ENCODE measurements around the gene RGP1.

RGP1 gene

GRCh38 chr9:35763803-35764202 lies 14.7 kb downstream of the RGP1 start:
- Histone ChIP-seq H3K79me2 (ENCODE audit: low read length) (peaks cover 15% of the 10 kb centered on the region), H3K9me3 (ENCODE audit: insufficient read depth, low read length) (no peaks in the 10 kb centered on the region), H3K36me3 (replicated peaks; ENCODE audit: low read depth, low read length) (peaks cover 7% of the 10 kb centered on the region), H3K4me3 (ENCODE audit: low read length) (no peak overlapping the region), H3K9ac (ENCODE audit: low read length) (no peak overlapping the region), H3K4me2 (ENCODE audit: low read length) (no peak overlapping the region), H3K27ac (ENCODE audit: low read length) (no peak overlapping the region), H4K20me1 (ENCODE audit: insufficient read depth, low read length) (no peaks in the 10 kb centered on the region), H2AFZ (ENCODE audit: low read depth, low read length) (no peak overlapping the region), H3K27me3 (ENCODE audit: low read depth, low read length) (no peaks in the 10 kb centered on the region), H3K4me1 (ENCODE audit: low read length) (peaks cover 20% of the 10 kb centered on the region)
- TF ChIP-seq EZH2phosphoT487 (IDR thresholded peaks at IDR 0.05; ENCODE audit: low read depth): no peak
- TF ChIP-seq, protein P1, sequence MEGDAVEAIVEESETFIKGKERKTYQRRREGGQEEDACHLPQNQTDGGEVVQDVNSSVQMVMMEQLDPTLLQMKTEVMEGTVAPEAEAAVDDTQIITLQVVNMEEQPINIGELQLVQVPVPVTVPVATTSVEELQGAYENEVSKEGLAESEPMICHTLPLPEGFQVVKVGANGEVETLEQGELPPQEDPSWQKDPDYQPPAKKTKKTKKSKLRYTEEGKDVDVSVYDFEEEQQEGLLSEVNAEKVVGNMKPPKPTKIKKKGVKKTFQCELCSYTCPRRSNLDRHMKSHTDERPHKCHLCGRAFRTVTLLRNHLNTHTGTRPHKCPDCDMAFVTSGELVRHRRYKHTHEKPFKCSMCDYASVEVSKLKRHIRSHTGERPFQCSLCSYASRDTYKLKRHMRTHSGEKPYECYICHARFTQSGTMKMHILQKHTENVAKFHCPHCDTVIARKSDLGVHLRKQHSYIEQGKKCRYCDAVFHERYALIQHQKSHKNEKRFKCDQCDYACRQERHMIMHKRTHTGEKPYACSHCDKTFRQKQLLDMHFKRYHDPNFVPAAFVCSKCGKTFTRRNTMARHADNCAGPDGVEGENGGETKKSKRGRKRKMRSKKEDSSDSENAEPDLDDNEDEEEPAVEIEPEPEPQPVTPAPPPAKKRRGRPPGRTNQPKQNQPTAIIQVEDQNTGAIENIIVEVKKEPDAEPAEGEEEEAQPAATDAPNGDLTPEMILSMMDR (IDR thresholded peaks at IDR 0.05; ENCODE audit: low read depth, low read length): no peak

DNA sequence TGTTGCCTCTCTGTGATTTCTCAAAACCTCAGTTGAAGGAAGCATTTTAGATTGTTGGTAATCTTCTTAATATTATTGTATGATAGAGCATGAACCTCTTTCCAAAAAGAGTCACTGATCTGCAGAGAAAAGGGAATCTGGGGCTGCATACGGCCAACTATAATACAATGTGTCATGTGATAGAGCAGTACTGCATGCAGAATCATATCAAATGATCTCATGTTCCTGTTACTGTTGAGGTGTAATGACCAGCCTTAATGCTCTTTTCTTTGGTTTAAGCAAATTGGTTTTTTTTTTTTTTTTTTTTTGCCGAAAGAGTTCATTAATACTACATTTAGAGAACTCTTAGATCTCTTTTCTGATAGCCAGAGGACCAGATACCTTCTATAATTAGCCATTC lies 17.9 kb downstream of the RGP1 start:
- Histone ChIP-seq H3K9me3 (ENCODE audit: insufficient read depth, low read length) (no peaks in the 10 kb centered on the region), H3K27me3 (ENCODE audit: low read depth, low read length) (no peaks in the 10 kb centered on the region), H3K4me1 (ENCODE audit: low read length) (peaks cover 7% of the 10 kb centered on the region; the same call in 1 of the 2 replicates), H4K20me1 (ENCODE audit: insufficient read depth, low read length) (no peaks in the 10 kb centered on the region), H3K4me3 (ENCODE audit: low read length) (no peak overlapping the region), H2AFZ (ENCODE audit: low read depth, low read length) (no peak overlapping the region), H3K79me2 (ENCODE audit: low read length) (no peaks in the 10 kb centered on the region), H3K9ac (ENCODE audit: low read length) (no peak overlapping the region), H3K27ac (ENCODE audit: low read length) (no peak overlapping the region), H3K4me2 (ENCODE audit: low read length) (no peak overlapping the region), H3K36me3 (replicated peaks; ENCODE audit: low read depth, low read length) (no peaks in the 10 kb centered on the region)
- TF ChIP-seq, protein P1 (IDR thresholded peaks at IDR 0.05; ENCODE audit: low read depth, low read length): no peak
- TF ChIP-seq EZH2phosphoT487 (IDR thresholded peaks at IDR 0.05; ENCODE audit: low read depth): no peak

DNA sequence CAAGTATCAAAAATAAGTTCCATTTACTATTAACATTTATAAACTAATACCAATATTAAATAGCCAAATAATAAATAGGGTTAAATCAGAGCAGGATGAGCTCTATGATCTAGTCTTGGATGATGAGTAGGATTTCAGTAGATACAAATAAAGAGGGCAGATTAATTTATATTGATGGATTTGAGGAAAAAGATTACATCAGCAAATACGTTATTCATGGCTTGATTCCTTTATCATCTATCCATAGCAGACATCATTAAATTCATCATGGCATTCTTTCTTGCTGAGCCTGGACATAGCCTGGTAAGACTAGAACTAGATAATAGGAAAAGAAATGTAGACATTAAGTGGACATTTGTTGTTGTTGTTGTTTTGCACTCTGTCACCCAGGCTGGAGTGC lies 18.4 kb downstream of the RGP1 start:
- H3K4me2 ChIP-seq (ENCODE audit: low read length): no peak overlapping the region
- TF ChIP-seq, protein P1 (IDR thresholded peaks at IDR 0.05; ENCODE audit: low read depth, low read length): no peak
- TF ChIP-seq EZH2phosphoT487 (IDR thresholded peaks at IDR 0.05; ENCODE audit: low read depth): no peak
- H3K4me3 ChIP-seq (ENCODE audit: low read length): no peak overlapping the region
- H2AFZ ChIP-seq (ENCODE audit: low read depth, low read length): no peak overlapping the region
- no peaks in the 10 kb centered on the region for H3K36me3 ChIP-seq (replicated peaks; ENCODE audit: low read depth, low read length)
- no peaks in the 10 kb centered on the region for H3K9me3 ChIP-seq (ENCODE audit: insufficient read depth, low read length)
- H3K27ac ChIP-seq (ENCODE audit: low read length): no peak overlapping the region
- no peaks in the 10 kb centered on the region for H3K27me3 ChIP-seq (ENCODE audit: low read depth, low read length)
- H3K4me1 ChIP-seq (ENCODE audit: low read length): peaks cover 7% of the 10 kb centered on the region; the same call in 1 of the 2 replicates
- H4K20me1 ChIP-seq (ENCODE audit: insufficient read depth, low read length): no peaks in the 10 kb centered on the region
- H3K9ac ChIP-seq (ENCODE audit: low read length): no peak overlapping the region
- H3K79me2 ChIP-seq (ENCODE audit: low read length): no peaks in the 10 kb centered on the region

DNA sequence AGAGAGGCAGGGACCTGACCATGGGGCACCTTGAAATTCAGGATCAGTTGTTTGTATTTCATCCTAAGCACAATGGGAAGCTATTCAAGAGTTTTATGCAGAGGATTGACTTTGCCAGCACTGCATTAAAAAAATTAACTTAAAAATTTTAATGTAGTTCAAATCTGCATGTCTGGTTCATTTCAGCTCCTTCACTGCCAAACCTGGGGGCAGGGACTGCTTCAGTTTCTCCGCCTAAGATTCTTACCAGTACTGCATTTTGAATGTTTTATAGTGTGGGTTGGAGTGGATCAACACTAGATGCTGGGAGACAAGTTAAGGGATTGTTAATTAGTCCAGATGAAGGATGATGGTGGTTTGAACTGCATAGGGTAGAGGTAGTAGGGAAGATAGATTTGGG lies 20.7 kb downstream of the RGP1 start:
- no peaks in the 10 kb centered on the region for H3K36me3 ChIP-seq (replicated peaks; ENCODE audit: low read depth, low read length)
- H3K27me3 ChIP-seq (ENCODE audit: low read depth, low read length): no peaks in the 10 kb centered on the region
- H3K4me2 ChIP-seq (ENCODE audit: low read length): no peak overlapping the region
- no peak overlapping the region for H3K9ac ChIP-seq (ENCODE audit: low read length)
- H3K27ac ChIP-seq (ENCODE audit: low read length): no peak overlapping the region
- H3K4me1 ChIP-seq (ENCODE audit: low read length): peaks cover 7% of the 10 kb centered on the region; the same call in 1 of the 2 replicates
- no peaks in the 10 kb centered on the region for H4K20me1 ChIP-seq (ENCODE audit: insufficient read depth, low read length)
- no peak overlapping the region for H2AFZ ChIP-seq (ENCODE audit: low read depth, low read length)
- no peaks in the 10 kb centered on the region for H3K9me3 ChIP-seq (ENCODE audit: insufficient read depth, low read length)
- TF ChIP-seq, protein P1 (IDR thresholded peaks at IDR 0.05; ENCODE audit: low read depth, low read length): no peak
- TF ChIP-seq EZH2phosphoT487 (IDR thresholded peaks at IDR 0.05; ENCODE audit: low read depth): no peak
- H3K4me3 ChIP-seq (ENCODE audit: low read length): no peak overlapping the region
- no peaks in the 10 kb centered on the region for H3K79me2 ChIP-seq (ENCODE audit: low read length)

All from OCI-LY3 (cell line).